Measurements from ENCODE around the gene FAM117A. TPM values are rescaled to one million over a fixed set of nuclear protein-coding genes. Genes with fewer than 3 reads are reported as not detected.

Gene FAM117A
- total and polyA plus RNA-seq, 2 of the 8 experiments (the other 6 are each of a cell fraction or from before 2014, with no cell fraction given), result 28.4 to 45.7 TPM

DNA sequence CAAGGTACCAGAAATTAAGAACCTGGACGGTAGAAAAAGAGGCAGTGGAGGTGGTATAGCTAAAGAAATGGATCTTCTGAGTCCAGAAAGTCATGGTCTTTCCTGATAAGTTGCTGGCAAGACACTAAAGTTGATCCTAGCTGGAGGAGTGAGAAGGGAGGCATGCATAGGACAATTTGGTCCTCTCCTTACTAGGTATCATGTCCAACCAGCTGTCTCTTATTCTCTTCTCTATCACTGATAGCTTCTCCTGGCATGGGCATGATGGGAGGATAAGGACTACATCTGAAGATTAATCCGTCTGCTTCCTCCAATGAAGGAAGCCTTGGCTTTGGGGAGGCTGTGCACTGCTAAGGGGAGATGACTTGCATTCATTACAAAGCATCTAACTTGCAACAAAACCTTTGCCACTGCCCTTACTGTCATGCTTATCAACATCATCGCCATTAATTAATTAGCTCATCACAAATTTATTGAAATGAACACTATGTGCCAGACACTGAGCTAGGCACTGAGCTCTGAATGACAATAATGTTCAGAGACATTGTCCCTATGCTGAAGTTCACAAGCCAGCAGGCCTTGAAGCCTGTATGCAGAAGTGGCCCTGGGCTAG lies 3.1 kb upstream of the FAM117A start:
- H3K4ac ChIP-seq (replicated peaks; ENCODE audit: insufficient read length, low read depth, low read length), result no peak overlapping the region
- no peak for FAIRE-seq
- no peak overlapping the region for H2BK12ac ChIP-seq (ENCODE audit: low read depth, low read length)
- H4K91ac ChIP-seq (replicated peaks; ENCODE audit: insufficient read length, low read length), result no peak overlapping the region
- H3K4me1 ChIP-seq (replicated peaks in 1 of 4; ENCODE audit: control insufficient read depth in 3 of 4, insufficient read depth in 4 of 4, low read length in 3 of 4), result peaks cover 0 to 12% (median 3%) of the 10 kb centered on the region in 4 experiments; a peak in 5 of 7 replicates
- H2BK5ac ChIP-seq (ENCODE audit: low read depth, low read length), result no peak overlapping the region
- H3K79me1 ChIP-seq (ENCODE audit: low read depth, low read length), result no peaks in the 10 kb centered on the region
- H3K4me2 ChIP-seq (ENCODE audit: insufficient read depth in 1 of 2, low read depth in 2 of 2, low read length in 2 of 2), result no peak overlapping the region
- no peak overlapping the region for H2AFZ ChIP-seq (ENCODE audit: low read length)
- H4K5ac ChIP-seq (ENCODE audit: insufficient read length, low read depth, low read length), result no peak overlapping the region
- no peak overlapping the region for H3K14ac ChIP-seq (ENCODE audit: insufficient read length)
- H2AK5ac ChIP-seq (ENCODE audit: low read depth, low read length), result no peak overlapping the region
- H3K9ac ChIP-seq (replicated peaks in 1 of 4; ENCODE audit: extremely low read depth in 1 of 4, low read depth in 3 of 4, low read length in 3 of 4), result no peak overlapping the region
- H2BK15ac ChIP-seq (ENCODE audit: low read length), result no peak overlapping the region
- no peak overlapping the region for H2BK20ac ChIP-seq (ENCODE audit: low read length)
- no peak for DNase-seq (ENCODE audit: low read depth in 1 of 2, low spot score in 2 of 2)
- no peak overlapping the region for H3K18ac ChIP-seq (ENCODE audit: extremely low read depth, low read length)
- H3K36me3 ChIP-seq (ENCODE audit: control insufficient read depth in 2 of 4, insufficient read depth in 4 of 4, low read length in 3 of 4), result no peaks in the 10 kb centered on the region
- no peaks in the 10 kb centered on the region for H3K27me3 ChIP-seq (replicated peaks in 1 of 4; ENCODE audit: control insufficient read depth in 3 of 4, extremely low read depth in 1 of 4, insufficient read depth in 3 of 4, low read length in 3 of 4)
- ChIA-PET CTCF (ENCODE audit: partially characterized antibody) (interaction anchor here (1.2 to 3.1 kb wide), 2 partner anchors 11 to 16 kb away, joined by 3 to 12 read pairs; no protein-coding TSS in a partner anchor), POLR2A (ENCODE audit: partially characterized antibody) (interaction anchor here (0.8 to 3.2 kb wide), 4 partner anchors 9 to 59 kb away, joined by 3 to 12 read pairs (median 8); partner anchors contain the start of genes KAT7 and SLC35B1)
- no peaks in the 10 kb centered on the region for H4K20me1 ChIP-seq (replicated peaks in 1 of 2; ENCODE audit: control insufficient read depth in 1 of 2, insufficient read depth in 2 of 2, low read length in 2 of 2)
- H3K9me3 ChIP-seq (ENCODE audit: insufficient read depth in 2 of 2, low read depth in 1 of 2, low read length in 1 of 2), result no peaks in the 10 kb centered on the region
- WGBS, 2 experiments (ENCODE audit: extremely low coverage in 1 of 2, insufficient coverage in 1 of 2, insufficient read length in 1 of 2, insufficient replicate concordance in 2 of 2, low coverage in 1 of 2, low lambda C conversion rate in 2 of 2, missing lambda C conversion rate in 1 of 2), result 78% methylated on average over 3 of the region's 3 CpGs; no CpG with 5 or more reads in 1 of the 2 experiments
- H3K4me3 ChIP-seq (ENCODE audit: extremely low read depth in 1 of 4, insufficient read depth in 2 of 4, low read depth in 3 of 4, low read length in 4 of 4), result no peak overlapping the region
- H4K8ac ChIP-seq (ENCODE audit: extremely low read depth, insufficient read depth, low read length), result no peak overlapping the region
- peaks cover 11 to 15% of the 10 kb centered on the region in 2 experiments; a peak in 3 of 4 replicates for H3K79me2 ChIP-seq (ENCODE audit: control insufficient read depth in 1 of 2, insufficient read depth in 2 of 2, low read length in 2 of 2)
- no peak overlapping the region for H2BK120ac ChIP-seq (replicated peaks; ENCODE audit: low read depth, low read length)
- no peak overlapping the region for H3K27ac ChIP-seq (ENCODE audit: low read depth, low read length)
- no peak overlapping the region for H3K23ac ChIP-seq (ENCODE audit: insufficient read length)
- H3K56ac ChIP-seq (replicated peaks; ENCODE audit: insufficient read length, low read depth, low read length), result no peak overlapping the region
- H3K23me2 ChIP-seq (ENCODE audit: low read depth, low read length), result peaks cover 7% of the 10 kb centered on the region; the same call in 1 of the 2 replicates
- TF ChIP-seq EP300 (IDR thresholded peaks at IDR 0.05; ENCODE audit: borderline replicate concordance in 1 of 2, low read depth in 2 of 2, low read length in 2 of 2) (no peak), SP1 (IDR thresholded peaks at IDR 0.05; ENCODE audit: low read depth, low read length) (no peak), TCF12 (IDR thresholded peaks at IDR 0.05; ENCODE audit: low read depth, low read length) (no peak), KDM1A (IDR thresholded peaks at IDR 0.05; ENCODE audit: borderline replicate concordance, low read length) (no peak), GTF2F1 (IDR thresholded peaks at IDR 0.05; ENCODE audit: borderline replicate concordance, low read depth, low read length) (no peak), BRCA1 (IDR thresholded peaks at IDR 0.05; ENCODE audit: low read depth, low read length) (no peak), GABPA (IDR thresholded peaks at IDR 0.05; ENCODE audit: borderline replicate concordance, insufficient read depth, low read length) (no peak), RAD21 (IDR thresholded peaks at IDR 0.05 in 1 of 2, conservative IDR thresholded peaks at IDR 0.05 in 1 of 2; ENCODE audit: low read depth in 2 of 2, low read length in 2 of 2) (no peak), FOSL1 (IDR thresholded peaks at IDR 0.05; ENCODE audit: insufficient read depth, low read depth, low read length) (no peak), KDM5A (IDR thresholded peaks at IDR 0.05; ENCODE audit: low read length) (no peak), NRF1 (IDR thresholded peaks at IDR 0.05; ENCODE audit: low read depth, low read length) (no peak)
- TF ChIP-seq, protein P1, sequence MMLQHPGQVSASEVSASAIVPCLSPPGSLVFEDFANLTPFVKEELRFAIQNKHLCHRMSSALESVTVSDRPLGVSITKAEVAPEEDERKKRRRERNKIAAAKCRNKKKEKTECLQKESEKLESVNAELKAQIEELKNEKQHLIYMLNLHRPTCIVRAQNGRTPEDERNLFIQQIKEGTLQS (IDR thresholded peaks at IDR 0.05; ENCODE audit: insufficient read depth, low read depth, low read length), result no peak

Data from H1 (cell line).